Subcutaneous adipose tissue (tissue), 4 donors: ENCODE measurements around the gene GRIN2D. TPM values are rescaled to one million over a fixed set of nuclear protein-coding genes. Genes with fewer than 3 reads are reported as not detected.

Source experiments
- total RNA-seq, 4 donors: library from RNA; depleted of rRNA; stranded (reverse); fragments of >200 nt; gene quantifications; one replicate each; pipeline ENCODE4 v1.1.0, GENCODE V29; 2016
- TF ChIP-seq, protein P1 (sequence below): fragments of 450-650 bp; IDR thresholded peaks from one replicate; pipeline ENCODE4 v1.5.1; 2016; ENCODE audit warnings: low read depth, mild to moderate bottlenecking, control low read depth, antibody characterized with exemption, moderate library complexity

Gene GRIN2D
- total RNA-seq, 4 donors from 2014 or later, result 0.16 to 1.0 (median 0.31) TPM

DNA sequence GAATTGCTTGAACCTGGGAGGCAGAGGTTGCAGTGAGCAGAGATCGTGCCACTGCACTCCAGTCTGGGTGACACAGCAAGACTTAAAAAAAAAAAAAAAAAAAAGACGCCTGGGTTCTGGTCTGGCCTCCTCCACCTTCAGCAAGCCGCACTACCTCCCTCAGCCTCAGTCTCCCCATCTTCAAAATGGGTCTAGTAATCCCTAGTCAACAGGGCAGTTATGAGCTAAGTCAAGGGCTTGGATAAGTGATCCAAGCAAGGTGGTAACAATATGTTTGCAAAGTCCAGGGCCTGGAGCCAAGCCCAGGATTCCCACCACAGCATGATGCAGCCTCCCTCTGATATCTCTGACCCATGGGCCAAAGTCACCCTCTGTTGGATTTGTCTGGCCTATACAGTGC lies 6.5 kb upstream of the GRIN2D start:
- TF ChIP-seq, protein P1, sequence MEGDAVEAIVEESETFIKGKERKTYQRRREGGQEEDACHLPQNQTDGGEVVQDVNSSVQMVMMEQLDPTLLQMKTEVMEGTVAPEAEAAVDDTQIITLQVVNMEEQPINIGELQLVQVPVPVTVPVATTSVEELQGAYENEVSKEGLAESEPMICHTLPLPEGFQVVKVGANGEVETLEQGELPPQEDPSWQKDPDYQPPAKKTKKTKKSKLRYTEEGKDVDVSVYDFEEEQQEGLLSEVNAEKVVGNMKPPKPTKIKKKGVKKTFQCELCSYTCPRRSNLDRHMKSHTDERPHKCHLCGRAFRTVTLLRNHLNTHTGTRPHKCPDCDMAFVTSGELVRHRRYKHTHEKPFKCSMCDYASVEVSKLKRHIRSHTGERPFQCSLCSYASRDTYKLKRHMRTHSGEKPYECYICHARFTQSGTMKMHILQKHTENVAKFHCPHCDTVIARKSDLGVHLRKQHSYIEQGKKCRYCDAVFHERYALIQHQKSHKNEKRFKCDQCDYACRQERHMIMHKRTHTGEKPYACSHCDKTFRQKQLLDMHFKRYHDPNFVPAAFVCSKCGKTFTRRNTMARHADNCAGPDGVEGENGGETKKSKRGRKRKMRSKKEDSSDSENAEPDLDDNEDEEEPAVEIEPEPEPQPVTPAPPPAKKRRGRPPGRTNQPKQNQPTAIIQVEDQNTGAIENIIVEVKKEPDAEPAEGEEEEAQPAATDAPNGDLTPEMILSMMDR, result no peak

DNA sequence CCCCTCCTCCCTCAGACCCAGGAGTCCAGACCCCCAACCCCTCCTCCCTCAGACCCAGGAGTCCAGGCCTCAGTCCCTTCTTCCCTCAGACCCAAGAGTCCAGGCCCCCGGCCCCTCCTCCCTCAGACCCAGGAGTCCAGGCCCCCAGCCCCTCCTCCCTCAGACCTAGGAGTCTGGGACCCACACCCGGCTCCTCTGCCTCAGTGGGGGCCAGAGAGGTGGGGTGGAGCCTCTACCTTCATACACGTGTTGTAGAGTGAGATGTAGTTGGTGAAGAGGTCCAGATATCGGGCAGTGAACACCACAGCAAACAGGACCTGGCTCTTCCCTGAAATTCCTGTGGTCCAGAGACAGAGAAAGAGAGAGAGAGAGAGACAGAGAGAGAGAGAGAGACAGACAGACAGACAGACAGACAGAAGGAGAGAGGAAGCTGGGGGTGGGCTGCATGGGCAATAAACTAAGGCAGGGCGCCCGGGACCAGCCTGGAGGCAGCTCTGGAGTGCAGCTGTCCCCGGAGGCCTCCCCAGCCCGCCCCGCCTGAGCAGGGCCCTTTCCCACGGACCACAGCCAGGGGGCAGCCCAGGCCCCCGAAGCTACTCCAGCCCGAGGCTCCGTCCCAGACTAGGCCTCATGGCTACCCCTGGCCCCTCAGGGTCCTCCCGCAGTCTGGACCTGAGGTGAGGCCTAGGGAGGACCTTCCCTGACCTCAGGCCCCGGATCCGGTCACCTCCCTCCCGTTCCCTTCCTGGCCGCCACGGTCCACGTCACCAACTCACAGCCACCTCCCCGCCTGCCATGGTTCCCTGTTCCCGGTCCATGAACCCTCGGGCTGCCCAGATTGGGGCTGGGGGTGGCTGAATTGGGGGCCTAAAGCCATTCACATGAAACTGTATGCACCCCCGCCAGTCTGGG lies 3.0 kb upstream of the GRIN2D start:
- TF ChIP-seq, protein P1, result no peak

- TF ChIP-seq, protein P1, result no peak
Observed at GRCh38 chr19:48391100-48392005, 2.1 kb upstream of the GRIN2D start, which contains the start of gene KDELR1. TSS of gene KDELR1 (minus strand) at chr19:48391551. CDS start at chr19:48391358, 193 bp downstream.

GRCh38 chr19:48392860-48393558 lies 459 bp upstream of the GRIN2D start:
- TF ChIP-seq, protein P1, result no peak

- TF ChIP-seq, protein P1, result no peak
Observed at GRCh38 chr19:48394331-48395169, 1.1 kb downstream of the GRIN2D start.

DNA sequence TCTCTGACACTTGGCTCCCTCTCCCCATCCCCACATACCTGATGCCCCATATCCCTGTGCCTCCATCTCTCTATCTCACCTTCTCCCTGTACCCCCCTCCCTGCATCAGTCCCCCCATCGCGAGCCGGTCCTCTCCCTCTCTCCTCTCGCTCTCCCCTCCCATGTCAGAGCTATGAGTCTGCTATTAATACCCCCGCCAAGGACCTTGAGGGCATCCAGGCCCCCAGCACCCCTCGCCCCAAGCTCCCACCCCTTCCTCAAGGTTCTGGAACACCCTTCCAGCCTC lies 1.6 kb downstream of the GRIN2D start:
- TF ChIP-seq, protein P1, result no peak
